Stimulated activated CD4-positive, alpha-beta T cell treated with anti-CD3 and anti-CD28 coated beads, TNF-alpha, amount 100 ng/mL, for 4 hours (primary cell): Measurements from ENCODE around the gene SPESP1.

Source experiments
- DNase-seq, 3 experiments: peaks; one replicate each; pipeline ENCODE4 v3.0.0-alpha.2; 2020; ENCODE audit warnings: low read depth in 3 of 3

The SPESP1 gene

DNA sequence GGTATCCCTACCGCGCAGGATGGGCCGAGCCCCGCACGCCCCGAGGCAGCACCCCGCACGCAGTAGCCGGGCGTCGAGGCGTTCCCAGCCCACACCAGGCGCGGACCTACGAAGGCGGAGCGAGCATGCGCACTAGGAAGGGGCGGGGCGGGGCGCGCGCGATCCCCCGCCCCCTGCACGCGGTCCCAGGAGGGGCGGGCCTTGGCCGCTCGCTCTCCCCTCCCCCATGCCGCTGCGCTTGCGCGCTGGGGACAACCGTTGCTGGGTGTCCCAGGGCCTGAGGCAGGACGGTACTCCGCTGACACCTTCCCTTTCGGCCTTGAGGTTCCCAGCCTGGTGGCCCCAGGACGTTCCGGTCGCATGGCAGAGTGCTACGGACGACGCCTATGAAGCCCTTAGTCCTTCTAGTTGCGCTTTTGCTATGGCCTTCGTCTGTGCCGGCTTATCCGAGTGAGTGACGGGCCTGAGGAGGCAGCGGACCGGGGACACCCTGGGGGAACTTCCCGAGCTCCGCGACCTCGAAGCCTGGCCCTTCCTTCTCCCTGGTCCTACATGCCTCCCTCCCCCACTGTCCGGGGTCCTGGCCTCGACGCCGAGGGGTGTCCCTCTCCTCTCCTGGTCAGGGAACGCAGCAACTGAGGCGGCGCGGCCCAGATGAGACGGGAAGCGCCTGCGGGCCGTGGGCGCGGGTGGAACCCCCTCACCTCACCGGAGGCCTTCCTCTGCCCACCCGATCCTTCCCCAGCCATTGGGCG lies at the start of gene SPESP1:
TSS of gene SPESP1 (plus strand) at position 258 of the 755 bp plus-strand sequence. CDS start at position 387, 129 bp downstream.
- peak in 2 of 3 experiments; percentile 9 to 31 for DNase-seq

DNA sequence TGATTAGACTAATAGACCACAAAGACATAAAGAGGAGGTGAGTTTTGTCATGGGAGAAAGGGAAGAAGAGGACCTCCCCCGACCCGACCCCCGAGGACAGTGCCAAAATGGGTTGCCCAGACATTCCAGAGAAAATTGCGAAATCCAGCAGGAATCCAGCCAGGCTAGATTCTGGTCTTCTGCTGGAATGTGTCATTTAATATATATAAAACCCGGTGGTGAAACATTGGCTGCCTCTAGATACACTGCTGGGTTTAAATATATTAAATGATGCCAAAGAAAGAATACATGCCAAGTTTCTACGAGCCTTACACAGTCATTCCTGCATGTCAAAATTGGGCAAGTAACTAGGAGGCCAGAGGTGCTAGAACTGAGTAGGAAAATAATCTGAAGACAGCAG lies 45.3 kb upstream of the SPESP1 start:
- DNase-seq = no peak

DNA sequence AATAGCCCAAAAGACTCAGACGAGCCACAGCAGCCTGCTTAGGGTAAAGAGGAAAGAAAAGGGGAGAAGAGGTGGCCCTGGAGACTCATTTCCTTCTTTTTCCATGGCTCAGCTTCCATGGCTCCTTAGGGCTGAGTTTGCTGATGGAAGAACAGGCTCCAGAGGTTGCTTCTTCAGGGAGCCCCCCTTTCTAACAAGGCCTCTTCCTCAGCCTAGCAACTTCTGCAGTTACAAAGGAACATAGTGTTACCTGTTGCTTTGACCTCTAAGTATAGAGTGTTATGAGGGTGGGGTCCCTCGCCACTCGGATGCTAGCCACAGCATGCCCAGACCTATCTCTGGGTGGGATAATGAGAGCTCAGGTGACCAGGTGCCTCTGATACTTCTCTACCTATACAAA lies 43.2 kb upstream of the SPESP1 start:
- no peak for DNase-seq

DNA sequence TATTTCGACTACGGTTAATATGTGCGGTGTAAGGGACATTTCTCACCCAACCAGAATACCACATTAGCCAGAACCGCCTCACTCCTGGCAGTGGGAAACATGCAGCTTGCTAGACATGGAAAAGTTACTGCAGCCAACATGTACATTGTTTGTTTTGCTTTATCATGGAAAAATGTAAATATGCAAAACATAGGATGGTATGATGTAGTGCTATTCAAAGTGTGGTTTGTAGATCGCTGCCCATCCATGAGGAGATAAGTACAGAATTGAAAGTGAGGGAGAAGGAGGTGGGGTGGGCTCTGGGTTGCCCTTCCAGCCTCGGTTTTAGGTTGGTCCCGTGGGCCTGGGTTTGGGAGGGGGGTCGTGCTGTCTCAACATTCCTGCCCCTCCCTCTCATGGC lies 42.5 kb upstream of the SPESP1 start:
- no peak for DNase-seq

DNA sequence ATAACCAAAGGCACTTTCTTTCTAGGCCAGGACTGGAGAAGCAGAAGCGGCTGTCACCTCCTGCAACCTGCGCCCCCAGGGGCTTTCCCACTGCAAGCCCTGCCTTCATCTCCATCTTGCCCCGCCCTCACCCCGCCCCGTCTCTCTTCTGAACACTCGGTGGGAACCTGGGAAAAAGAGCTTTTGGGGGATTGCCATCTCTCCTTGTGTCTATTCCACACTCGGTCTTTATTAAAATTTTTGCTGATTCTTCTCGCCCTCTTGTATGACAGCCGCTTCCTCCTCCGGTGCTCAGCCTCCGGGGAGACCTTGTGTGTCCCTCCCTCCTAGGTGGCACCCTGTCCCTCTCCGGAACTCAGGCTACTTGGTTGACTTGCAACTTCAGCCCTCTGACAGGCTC lies 41.9 kb upstream of the SPESP1 start:
- no peak for DNase-seq

- DNase-seq = no peak
Measured at GRCh38 chr15:68894208-68894607, 36.1 kb upstream of the SPESP1 start.

DNA sequence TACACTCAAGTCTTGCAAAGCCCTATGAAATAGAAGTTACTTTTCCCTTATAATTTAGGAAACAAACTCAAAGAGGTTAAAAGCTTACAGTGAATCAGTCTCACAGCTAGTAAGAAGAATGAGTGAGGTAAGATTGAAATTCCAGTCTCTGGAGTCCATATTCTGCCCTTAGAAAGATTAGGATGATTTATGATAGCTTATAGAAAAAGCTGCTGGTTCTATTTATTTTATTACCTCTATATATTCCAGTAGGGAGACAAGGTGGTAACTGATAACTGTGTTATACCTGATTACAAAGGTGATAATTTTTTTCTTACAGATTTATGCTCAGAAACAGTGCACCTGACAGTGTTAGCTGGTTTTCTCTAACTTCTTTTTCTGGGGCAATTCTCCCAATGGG lies 34.1 kb upstream of the SPESP1 start:
- no peak for DNase-seq

DNA sequence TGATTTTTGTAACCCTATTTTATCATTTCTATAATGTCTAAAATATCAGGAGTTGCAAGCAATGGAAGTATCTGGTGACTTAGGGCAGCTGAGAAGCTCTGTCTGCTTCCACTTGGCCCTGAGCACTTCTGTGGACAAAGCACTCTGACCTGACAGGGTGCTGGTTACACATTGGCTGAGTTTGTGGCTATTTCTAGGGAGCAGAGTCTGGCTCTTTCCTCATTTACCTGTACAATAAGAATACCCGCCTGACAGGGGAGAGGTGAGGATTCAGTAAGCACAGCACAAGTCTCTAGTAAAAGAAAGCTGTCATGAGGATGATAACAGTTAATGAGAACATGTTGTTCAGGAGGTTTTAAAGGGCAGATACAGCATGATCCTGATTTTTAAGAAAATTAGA lies 33.3 kb upstream of the SPESP1 start:
- no peak for DNase-seq

GRCh38 chr15:68900027-68900426 lies 30.3 kb upstream of the SPESP1 start:
- no peak for DNase-seq

GRCh38 chr15:68907396-68907923 lies 22.9 kb upstream of the SPESP1 start:
- DNase-seq = no peak

DNA sequence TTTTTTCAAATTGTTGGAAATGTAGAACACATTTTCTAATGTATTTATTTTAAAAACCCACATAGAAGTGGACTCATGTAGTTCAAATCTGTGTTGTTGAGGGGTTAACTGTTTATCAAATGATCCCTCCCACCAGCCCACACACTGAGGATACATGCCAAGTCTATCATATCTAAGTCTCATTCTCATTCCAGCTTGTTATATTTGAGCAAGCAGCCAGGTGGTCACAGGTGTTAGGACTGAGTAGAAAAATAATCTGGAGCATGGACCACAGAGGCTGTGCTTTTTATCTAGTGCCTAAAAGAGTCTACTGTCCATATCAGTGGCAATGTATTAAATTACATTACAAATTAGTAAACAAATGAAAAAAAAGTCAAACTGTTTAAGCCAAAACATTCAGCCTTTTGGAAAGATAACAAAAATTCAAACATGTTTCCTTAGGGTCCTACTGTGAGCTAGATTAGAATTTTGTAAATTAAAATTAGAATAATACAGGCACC lies 20.7 kb upstream of the SPESP1 start:
- DNase-seq = no peak

GRCh38 chr15:68910341-68910740 lies 20.0 kb upstream of the SPESP1 start:
- no peak for DNase-seq

- DNase-seq = no peak
Measured at GRCh38 chr15:68910816-68911215, 19.5 kb upstream of the SPESP1 start.

DNA sequence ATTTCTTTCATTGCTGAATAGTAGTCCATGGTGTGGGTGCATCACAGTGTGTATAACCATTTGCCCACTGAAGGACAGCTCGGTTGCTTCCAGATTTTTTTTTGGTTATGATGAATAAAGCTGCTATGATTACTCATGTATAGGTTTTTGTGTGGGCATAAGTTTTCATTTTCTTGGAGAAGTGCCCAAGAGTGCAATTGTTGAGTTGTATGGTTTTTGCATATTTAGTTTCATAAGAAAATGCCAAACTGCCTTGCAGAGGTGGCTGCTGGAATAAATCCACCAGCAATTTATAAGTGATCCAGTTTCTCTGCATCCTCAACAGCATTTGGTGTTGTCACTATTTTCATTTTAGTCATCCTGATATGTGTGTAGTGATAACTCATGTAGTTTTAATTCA lies 8.4 kb upstream of the SPESP1 start:
- no peak for DNase-seq

- peak in 2 of 3 experiments; percentile 26 to 30 for DNase-seq
Measured at GRCh38 chr15:68924866-68925560, 5.3 kb upstream of the SPESP1 start.

GRCh38 chr15:68933001-68933400 lies 2.7 kb downstream of the SPESP1 start:
- no peak for DNase-seq

DNA sequence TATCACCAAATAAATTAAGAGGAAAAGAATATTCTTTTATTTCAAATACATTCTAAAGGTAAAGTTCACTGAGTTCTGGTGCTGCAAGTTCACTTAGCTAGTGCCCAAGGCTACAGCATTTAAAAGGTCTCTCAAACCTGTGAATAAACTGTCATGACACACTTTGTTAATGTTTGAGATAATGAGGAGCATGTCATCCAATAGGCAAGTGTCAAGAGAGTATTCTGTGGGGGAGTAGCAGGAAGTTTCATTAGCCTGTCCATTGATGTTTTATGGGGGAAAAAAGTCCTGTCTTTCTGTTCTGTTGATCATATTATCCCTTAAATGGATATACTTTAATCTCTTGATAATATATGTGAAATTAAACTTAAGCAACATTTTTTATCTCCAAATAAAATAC lies 4.0 kb downstream of the SPESP1 start:
- DNase-seq = no peak

DNA sequence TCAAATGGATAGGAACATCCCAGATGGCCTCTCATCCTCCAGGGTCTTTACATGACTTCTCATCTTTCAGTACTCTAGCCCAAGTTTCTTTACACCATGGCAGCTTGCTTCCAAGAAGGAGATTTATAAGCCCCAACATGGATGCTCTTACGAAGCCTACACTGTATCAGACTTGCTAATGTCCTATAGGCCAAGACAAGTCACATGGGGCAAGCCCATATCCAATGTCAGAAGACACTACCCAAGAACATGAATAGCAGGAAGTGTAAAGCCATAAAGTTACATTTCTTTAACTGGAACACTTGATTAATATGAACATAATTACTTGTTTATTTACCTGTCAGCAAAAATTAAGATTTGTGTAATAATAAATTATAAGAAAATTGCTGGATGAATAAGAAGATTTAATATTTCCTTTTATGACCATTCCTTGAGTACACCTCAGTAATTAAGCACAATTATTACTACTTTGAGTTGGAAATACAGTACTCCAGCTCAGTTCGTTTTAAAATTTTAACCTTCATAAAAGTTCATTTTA lies 5.1 kb downstream of the SPESP1 start:
- DNase-seq = no peak

GRCh38 chr15:68939501-68939900 lies 9.2 kb downstream of the SPESP1 start:
- no peak for DNase-seq

GRCh38 chr15:68951813-68952212 lies 21.5 kb downstream of the SPESP1 start:
- no peak for DNase-seq

- no peak for DNase-seq
Measured at GRCh38 chr15:68957696-68958095, 27.4 kb downstream of the SPESP1 start.

GRCh38 chr15:68958597-68958996 lies 28.3 kb downstream of the SPESP1 start:
- no peak for DNase-seq

DNA sequence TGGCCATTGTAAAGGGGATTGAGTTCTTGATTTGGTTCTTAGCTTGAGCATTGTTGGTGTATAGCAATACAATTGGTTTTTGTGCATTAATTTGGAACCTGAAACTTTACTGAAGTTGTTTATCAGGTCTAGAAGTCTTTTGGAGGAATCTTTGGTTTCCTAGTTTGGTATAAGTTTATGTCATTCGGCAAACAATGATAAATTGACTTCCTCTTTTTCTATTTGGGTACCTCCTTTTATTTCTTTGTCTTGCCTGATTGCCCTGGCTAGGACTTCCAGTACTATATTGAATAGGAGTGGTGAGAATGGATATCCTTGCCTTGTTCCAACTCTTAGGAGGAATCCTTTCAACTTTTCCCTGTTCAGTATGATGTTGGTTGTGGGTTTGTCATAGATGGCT lies 32.1 kb downstream of the SPESP1 start:
- DNase-seq = no peak
